HG03175 (cell line): ENCODE measurements around the gene CD180.
A peak's percentile ranks its signal among the peaks of the same experiment; 100 is the strongest.

Experiments used
- ATAC-seq: cut with Tn5 transposase; IDR thresholded peaks from one replicate; pipeline ENCODE4 v1.9.1; 2021; ENCODE audit warnings: mild to moderate bottlenecking, moderate library complexity; ENCODE audit not compliant: unreplicated experiment

The CD180 gene

DNA sequence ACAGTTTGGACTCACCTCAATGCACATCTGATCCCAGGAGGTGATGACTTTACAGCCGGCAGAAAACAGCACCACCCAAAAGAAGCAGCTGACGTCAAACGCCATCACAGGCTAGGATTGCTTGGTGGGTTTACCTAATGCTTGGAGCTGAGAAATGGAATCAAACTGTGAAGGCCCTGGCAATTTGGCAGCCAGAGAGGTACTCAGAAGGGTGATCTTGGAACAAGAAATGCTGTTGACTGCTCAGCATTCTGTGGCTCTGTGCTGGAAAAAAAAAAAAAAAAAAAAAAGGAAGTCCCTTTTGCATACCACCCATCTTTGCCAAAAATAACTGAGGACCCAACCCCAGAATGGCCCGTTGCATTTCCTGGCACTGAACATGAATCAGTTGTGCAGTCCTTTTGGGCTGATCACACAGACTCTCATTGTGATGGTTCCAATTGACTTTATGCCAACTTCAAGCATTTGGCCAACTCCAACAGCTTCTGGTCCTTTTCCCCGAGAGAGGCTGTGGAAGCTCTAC is at the start of gene CD180:
Gene CD180 (minus strand): TSS at position 263 of the 523 bp plus-strand sequence. CDS start 158 bp downstream, at position 105.
- ATAC-seq: no peak

- no peak for ATAC-seq
Observed at GRCh38 chr5:67246108-67246507, 49.5 kb upstream of the CD180 start.

GRCh38 chr5:67245259-67245846 is 48.8 kb upstream of the CD180 start:
- ATAC-seq: no peak

DNA sequence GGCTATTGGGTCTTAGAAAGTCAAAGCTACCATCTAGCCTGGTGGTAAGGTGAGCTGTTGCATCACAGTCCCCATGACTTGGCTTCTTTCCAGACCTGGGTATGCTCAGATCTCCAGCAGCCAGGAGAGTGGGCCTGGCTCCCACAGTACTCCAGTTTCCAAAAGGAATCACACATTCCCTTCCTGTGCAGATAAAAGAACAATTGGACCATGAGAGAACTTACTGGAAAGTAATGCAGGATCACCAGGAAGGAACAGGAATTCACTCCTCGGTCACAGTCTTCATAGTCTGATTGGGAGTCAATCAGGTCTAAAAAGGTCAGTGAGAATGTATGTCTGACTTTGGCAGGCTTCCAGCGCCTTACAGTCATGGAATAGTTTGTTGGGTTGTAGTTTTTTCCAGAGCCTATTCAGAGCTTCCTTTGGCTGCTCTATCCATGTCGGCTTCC is 47.8 kb upstream of the CD180 start:
- ATAC-seq: no peak

DNA sequence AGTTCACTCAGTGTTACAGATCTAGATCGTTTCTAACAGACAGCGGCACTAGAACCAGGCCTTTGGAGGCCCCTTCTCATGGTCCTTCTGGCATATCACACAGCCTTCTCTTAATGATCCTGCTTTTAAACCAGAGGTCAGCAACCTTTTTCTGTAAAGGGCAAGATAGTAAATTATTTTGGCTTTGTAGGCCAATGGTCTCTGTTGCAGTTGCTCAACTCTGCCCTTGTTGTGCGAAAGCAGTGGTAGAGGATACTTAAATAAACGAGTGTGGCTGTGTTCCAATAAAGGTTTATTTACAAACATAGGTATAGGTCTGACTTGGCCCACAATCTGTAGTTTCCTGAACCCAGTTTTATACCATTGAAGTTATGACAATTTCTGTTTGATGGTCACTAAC is 47.3 kb upstream of the CD180 start:
- ATAC-seq: no peak

DNA sequence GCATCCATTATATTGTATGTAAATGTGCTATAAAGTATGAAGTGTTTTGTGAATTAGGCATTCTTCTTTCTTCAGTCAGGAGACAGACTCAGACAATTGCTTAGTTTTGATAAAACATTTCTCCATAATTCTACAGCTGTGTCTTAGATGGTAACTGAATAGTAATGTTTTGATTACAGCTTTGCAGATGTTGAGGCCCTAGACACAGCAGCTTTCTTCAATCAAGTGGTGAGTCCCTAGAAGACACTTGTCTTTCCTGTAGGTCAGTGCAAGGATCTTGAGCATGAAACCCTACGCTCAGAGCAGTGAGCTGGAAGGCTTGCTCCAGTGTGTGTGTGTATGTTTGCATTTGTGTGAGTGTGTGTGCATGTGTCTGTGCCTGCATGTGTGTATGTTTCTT is 46.8 kb upstream of the CD180 start:
- no peak for ATAC-seq

DNA sequence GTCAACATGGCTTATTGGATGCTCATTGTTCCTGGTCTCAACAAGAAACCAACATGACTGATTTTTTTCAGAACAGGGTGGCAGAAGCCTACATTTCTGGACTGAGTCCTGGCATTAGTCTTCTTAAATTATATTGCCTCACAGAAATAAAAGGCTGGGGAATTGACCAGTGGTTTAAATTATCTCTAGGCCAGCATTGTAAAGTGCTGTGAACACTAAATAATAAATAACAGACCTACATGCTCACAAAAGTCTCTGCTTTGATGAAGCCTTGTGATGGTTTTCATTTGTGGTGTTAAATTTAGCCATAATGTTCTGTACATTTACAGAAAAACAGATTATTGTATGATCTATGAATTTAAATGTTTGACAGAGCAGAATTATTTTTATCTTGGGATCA is 44.7 kb upstream of the CD180 start:
- ATAC-seq: no peak

- ATAC-seq: no peak
Observed at GRCh38 chr5:67240846-67241245, 44.2 kb upstream of the CD180 start.

DNA sequence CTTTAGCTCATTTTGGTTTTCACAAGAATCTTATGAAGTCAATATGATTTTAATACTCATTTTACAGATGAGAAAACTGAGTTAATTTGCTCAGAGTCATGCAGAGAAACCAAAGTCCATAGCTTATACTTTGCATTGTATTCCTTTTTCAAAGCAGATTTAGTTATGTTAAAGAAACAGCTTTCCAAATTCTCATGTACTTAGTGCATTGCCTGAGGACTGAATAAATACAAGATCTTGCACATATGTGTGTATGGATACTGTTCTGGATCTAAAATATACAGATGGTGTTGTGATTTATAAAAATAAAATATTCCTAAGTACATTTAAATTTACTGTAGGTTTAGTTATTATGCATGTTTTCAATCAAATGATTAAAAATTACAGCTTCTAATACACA is 43.5 kb upstream of the CD180 start:
- ATAC-seq: no peak

DNA sequence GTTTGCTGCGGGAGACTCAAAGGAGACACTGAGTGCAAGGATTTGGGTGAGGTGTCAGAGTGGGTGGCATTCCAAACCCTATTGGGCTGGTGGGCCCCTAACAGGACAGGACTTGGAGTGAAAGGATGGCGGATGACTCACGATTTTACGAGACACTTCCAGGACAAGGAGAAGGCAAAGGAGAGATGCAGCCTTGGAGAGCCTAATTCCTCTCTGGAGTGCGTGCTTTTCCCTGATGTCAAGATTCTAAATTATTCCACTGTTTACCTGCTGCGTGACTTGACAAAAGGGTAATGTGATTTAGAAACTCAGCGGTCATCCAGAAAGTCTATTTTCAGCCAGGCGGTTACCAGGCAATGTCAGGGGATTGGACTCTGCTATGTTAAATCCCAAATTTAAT is 41.6 kb upstream of the CD180 start:
- no peak for ATAC-seq

- ATAC-seq: no peak
Observed at GRCh38 chr5:67235399-67236110, 39.0 kb upstream of the CD180 start.

- no peak for ATAC-seq
Observed at GRCh38 chr5:67234671-67235176, 38.1 kb upstream of the CD180 start.

DNA sequence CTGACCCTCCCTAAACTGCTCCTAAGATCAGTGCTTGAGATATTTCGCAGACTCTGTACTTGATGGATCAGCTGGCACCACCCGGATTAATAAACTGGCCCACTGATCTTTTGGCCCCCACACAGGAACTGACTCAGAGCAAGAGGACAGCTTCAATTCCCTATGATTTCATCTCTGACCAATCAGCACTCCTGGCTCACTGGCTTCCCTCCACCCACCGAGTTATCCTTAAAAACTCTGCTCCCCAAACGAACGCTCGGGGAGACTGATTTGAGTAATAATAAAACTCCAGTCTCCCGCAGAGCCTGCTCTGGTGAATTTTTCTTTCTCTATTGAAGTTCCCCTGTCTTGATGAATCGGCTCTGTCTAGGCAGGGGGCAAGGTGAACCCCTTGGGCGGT is 36.5 kb upstream of the CD180 start:
- ATAC-seq: no peak

DNA sequence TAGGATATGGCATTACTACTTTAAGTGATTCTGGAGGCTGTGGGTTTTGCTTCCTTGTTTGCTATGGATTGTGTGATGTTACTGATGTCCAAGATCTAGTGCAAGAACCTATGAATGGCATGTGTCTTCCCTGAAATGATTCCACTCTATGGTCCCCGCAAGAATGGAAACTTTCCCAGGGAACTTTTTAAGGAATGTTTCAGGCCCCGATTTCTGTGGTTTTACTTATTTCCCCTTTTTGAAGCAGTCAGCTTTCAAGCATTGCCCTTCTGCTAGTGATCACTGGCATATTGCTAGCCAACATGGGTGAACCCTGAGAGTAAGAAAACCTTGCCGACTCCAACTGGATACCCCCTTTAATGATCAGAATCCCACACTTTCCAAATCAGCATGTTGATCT is 26.6 kb upstream of the CD180 start:
- no peak for ATAC-seq

GRCh38 chr5:67222243-67223025 is 25.8 kb upstream of the CD180 start:
- peak; percentile 47 for ATAC-seq

- peak; percentile 89 for ATAC-seq
Observed at GRCh38 chr5:67221487-67222242, 25.1 kb upstream of the CD180 start.

- no peak for ATAC-seq
Observed at GRCh38 chr5:67216564-67216963, 20.0 kb upstream of the CD180 start.

DNA sequence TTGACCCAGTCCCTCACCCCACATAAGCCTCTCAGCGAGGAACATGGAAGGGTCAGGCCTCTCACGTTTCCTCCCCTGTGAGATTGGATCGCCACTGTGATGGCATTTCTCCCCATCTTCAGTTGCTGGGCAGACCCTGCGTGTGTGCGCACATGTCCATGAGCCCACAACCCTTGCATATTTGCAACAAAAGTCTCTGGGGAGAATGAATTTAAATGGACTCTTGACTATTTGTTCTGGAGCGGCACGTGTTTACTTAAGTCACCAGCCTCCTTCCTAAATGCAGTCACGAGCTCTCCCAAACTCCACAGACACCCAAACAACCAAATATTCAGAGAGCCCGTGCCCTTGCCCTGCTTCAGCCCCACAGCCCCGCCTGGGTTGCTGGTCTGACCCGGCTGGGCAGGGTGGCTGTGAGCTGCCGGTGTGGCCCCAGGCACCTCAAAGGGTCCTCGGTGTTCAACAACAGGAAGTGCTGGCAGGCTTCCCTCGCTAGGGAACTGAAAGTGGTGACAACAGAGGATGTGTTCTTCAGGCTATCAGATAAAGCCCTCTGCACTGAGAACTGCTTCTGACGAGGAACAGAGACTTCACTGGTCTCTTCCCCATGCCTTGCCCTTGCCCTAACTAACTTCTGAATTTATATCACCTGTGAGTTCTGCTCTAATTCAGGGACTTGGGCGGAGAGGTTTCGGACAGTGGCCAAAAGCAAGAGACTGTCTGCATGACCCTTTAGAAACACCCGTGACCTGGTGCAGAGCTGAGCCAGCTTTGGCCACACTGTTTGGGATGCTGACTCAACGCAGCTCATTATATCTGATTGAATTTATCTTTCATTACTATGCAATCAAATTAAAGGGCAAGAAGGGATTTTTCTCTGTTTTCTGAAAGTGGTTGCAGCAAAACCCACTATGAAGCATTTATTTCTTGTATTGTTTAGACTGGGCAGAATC is 19.2 kb upstream of the CD180 start:
- peak; percentile 100 for ATAC-seq

DNA sequence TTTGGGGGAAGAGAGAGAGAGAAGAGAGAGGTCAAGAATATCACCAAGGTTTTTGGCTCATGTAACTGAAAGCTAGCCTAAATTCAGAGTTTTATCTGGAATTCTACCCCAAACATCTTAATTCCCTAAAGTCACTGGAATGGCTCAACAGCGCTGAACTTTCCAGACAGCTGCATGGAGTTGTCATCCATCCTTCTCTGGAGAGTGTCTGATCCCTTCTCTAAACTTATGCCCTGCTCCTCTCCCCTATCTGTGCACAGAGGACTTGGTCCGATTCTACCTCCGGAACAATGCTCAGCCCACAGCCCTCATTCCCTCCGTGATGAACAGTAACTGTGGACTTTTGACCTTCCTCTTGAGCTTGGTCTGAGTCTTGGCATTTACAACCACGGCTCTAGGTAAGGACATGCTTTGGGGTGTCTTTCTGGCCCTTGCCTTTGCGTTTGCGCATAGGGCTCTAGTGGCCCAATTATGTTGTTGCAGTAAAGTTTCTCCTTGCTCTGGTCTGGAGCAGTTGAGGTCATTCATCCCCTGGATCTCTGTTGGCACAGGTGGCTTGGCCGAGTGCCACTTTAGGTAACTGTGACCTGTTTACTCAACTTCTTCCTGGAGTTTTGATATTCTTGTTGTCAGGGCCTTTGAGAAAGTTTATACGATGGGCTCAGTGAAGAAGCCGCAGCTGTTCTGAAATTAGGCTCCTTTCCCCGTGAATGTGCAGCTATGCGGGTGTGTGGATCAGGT is 18.3 kb upstream of the CD180 start:
- no peak for ATAC-seq
